ENCODE results near the gene KIF21A.

KIF21A gene

DNA sequence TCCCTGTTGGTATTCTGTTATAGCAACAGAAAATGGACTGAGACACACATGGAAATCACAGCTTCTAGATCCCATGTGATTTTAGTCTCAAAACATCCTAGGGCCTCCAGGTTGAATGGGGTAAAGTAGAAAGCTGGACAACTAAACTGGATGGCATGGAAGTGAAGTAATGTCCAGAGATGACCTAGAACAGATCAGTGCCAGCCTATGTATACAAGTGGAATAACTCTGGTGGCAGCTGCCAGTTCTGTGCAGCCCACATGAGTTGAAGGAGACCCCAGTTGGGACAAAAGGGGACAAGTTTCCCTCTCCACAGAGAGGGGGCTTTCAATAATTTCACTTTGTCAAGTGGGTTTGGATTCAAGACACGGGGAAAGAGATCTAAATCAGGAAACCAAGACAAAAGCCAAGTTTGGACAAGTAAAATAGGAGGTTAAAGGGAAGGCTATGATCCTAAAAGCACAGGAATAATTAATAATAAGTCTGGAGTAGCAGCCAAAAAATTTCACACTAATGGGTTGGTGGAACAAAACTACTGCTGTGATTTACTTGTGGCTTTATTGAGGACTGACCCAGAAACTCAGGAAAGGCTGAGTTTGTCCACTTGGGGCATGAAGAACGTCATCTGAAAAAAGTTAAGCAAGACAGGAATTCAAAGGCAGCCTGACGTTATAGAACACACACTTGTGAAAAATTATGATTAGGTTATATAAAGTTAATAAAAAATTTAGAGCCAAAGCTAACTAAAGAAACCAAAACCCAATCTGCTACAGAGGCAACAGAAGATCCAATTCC is 11.7 kb downstream of the KIF21A start:
- no peak for DNase-seq (ENCODE audit: low read depth)

DNA sequence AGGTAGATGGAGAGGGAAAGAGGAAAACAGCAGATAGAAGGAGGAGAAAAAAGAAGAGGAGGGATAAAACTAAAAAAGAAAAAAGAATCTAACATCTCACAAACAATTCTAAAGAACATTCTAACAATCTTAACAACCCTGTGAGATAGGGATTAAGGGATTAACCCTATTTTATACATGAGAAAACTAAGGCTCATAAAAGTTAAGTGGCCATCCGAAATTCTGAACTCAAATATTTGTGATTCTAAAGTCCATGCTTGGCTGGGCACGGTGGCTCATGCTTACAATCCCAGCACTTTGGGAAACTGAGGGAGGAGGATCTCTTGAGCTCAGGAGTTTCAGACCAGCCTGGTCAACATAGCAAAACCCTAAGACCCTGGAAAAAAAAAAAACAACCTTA is 13.1 kb downstream of the KIF21A start:
- DNase-seq (ENCODE audit: low read depth), result no peak

DNA sequence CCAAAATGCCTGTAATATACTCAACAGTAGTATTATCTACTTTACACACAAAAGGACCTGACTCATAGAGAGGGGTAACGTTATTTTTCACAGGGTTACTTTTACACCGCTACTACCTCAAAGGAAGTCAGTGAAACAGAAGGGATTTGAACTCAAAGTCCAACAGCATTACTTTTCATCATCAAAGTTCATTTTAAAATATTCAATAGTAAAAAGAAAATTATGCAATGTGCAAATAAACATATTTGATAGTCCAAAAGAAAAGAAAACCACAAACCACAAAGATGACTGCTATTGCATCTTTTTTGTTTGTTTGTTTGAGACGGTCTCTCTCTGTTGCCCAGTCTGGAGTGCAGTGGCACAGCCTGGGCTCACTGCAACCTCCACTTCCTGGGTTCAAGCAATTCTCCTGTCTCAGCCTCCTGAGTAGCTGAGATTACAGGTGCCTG is 15.5 kb downstream of the KIF21A start:
- DNase-seq (ENCODE audit: low read depth), result no peak

DNA sequence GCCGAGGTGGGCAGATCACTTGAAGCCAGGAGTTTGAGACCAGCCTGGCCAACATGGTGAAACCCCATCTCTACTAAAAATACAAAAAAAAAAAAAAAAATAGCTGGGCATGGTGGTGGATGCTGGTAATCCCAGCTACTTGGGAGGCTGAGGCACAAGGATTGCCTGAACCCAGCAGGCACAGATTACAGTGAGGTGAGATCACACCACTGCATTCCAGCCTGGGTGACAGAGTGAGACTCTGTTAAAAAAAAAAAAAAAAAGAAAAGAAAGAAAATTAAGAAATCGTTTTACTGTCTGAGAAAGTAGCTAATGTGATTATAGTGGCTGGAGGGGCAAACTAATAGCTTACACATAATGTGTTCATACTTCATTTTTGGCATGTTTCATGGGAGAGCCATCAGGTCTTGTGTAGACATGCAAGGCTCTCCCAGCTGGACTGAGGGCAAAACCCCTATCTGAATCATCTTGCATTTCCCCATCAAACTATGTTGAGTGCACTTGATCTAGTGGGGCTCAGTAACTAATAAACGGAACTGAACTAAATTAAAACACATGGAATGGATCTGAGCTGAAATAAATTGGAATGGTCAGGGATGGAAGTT is 16.2 kb downstream of the KIF21A start:
- no peak for DNase-seq (ENCODE audit: low read depth)

DNA sequence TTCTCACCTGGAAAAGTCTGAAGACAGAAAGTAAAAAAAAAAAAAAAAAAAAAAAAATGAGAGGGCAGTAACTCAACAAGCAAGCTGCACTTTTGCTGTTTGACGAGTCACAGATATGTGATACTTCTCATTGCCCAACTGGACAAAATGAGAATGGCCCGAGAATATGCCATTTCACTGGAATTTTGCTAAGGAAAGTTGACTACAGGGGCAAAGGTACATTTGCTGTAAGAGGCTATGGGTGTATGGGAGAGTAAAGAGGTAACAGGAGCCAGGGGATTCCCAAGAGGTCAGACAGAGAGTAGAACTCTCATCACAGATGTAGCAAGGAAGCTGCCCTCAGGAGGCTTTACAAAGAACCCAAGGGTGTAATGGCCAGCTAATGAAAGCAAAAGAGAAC is 22.9 kb downstream of the KIF21A start:
- no peak for DNase-seq (ENCODE audit: low read depth)

DNA sequence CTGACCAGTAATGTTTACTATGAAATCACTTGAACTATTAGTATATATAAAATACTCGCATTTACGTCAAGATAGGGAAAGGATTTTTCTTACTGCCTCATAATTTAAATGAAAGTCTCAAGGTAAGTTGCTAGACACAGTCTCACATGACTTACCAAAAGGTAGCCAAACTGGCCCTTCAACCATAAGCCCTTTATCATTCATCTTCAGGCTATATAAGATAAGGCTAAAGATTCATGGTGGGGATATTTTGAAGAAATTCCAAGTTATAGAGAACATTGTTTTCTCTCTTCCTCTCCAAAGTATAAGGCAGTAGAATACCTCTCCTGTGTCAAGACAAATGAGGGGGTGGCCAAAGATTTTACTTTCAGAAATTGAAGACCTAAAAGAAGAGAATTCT is 23.4 kb downstream of the KIF21A start:
- no peak for DNase-seq (ENCODE audit: low read depth)

DNA sequence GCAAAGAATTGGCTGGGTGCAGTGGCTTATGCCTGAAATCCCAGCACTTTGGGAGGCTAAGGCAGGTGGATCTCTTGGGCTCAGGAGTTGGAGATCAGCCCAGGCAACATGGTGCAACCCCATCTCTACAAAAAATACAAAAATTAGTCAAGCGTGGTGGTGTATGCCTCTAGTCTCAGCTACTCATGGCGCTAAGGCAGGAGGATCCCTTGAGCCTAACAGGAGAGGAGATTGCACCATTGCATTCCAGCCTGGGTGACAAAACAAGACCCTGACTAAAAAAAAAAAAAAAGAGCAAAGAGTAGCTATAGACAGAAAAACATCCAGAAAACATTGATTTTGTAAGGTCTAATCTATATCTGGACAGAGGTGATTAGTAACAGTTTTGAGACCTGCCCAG is 25.0 kb downstream of the KIF21A start:
- DNase-seq (ENCODE audit: low read depth), result no peak

DNA sequence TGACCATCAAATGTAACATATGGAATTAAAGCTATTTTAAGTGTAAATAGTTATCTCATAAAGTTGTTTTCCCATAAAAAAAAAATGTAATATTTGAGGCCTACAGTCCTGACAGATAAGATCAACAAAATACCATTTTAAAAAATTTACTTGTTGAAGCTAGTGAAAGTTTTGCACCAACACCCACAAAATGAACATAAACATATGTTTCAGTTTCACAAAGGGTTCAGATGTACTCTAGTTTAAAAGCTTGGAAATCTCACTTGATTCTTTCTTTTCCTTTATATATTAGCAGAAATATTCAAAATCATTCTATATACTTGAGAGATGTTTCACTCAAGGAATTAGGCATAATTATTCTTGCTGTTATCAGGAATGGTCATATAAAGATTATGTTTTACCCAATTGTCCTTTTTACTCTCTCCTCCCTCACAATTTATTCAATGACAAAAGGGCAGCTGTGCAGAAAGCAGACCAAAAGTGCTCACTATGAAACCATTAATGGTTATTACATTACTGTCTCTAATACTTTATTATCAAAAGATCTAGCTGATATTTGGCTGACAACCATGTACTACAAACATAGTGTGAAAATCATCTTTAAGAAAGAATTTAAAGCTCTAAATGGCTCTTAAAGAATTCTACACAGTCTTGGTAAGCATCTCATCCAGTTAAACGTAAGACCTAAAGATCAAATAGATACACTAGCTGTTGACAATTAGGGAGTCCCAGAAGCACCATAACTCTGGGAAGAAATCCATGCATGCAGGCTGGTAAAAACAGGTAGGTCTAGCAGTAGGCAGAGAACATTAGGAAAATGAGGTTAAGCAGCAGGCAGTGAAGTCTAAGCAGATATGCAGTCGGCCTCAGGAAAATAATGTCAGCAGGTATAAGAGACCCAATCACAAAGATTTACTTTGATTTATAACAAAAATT is 28.8 kb downstream of the KIF21A start:
- DNase-seq (ENCODE audit: low read depth), result no peak

DNA sequence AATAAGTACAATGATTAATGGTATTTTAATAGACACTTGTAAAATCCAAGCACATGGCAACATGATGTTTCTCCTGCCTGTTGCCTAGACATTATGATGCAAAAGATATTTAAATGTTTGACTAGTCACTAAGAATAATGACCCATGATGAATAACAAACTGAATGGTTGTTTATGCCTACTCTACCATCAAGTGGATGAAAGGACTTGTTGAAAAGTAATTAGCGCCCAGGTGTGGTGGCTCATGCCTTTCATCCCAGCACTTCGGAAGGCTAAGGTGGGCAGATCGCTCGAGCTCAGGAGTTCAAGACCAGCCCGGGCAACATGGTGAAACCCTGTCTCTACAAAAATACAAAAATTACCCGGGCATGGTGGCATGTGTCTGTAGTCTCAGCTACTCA is 30.7 kb downstream of the KIF21A start:
- DNase-seq (ENCODE audit: low read depth), result no peak

DNA sequence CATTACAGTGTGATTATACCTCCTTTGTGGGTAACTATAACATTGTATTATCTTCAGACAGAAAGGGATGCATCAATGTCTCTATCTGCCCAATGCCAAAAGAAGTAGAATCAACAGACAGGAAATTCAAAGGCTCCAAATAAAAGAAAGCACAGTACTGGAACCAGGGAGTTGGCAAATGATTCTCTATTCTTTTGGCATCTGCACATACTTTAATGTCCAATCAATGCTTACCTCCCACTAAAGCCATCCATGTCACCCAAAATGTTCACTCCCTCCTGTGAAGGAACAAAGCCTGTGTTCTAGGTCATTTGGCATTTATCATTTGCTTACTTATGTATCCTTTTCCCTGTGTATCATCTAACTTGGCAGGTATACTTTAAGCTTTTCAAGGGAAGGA is 36.7 kb downstream of the KIF21A start:
- DNase-seq (ENCODE audit: low read depth), result no peak

DNA sequence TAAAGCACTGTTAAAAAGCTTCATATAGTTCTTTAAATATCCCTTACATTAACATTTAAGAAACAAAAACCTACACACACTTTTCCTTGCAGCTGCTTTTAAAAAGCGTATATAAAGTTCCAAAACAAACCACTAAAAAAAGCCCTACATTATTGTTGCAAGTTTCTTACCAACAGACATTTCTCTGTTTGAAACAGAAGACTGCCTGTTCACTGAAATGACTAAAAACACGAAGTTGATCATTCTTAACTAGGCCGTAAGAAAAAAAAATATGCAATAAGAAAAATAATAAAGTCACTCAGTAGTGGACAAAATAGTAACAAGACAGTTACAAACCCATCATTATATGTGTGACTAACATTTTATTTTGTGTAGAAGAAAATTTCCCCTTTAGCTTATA is 37.3 kb downstream of the KIF21A start:
- no peak for DNase-seq (ENCODE audit: low read depth)

DNA sequence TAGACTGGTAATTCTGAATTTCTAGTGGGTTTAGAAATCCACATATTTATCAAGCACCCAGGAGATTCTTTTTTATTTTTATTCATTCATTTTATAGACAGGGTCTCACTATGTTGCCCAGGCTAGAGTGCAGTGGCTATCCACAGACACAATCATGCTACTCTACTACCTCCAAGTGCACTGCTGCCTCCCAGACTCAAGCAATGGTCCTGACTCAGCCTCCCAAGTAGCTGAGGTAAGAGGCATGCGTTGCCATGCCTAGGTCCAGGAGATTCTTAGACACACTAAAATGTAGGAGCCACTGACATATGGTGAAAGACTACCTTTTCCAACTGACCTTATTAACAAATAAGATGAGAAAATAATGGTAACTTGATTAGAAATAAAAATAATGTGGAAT is 38.9 kb downstream of the KIF21A start:
- DNase-seq (ENCODE audit: low read depth), result no peak

DNA sequence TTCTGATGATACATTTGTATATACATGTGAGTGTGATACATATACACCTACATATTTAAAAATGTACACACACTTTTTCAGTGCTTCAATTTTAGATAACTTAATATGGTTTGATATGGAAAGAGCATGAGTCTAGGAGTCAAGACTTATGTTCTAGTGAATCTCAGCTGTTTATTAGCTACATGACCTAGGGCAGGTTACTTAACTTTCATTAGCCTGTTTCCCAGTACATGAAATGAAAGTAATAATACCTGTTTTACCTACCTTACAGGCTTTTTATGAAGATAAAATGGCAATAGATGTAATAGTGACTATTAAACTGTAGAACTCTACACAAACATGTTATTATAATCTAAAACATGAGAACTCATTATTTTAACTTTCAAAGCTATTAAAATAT is 39.5 kb downstream of the KIF21A start:
- no peak for DNase-seq (ENCODE audit: low read depth)

DNA sequence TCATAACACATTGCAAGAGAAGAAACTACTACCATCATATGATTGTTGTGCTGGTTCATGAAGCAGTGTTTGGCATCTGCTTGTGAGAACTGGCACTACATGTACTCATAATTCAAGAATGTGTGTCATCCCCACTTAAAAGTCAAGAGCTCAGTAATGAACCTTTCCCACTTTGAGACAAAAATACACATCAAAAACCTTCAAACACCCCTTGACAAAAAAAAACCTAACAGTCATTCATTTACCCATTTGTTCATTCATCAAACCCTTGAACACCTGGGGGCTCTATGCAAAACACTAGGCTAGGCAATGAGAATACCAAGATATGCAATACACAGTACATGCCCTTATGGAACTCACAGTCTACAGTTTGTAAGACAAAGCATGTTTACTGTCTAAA is 40.0 kb downstream of the KIF21A start:
- no peak for DNase-seq (ENCODE audit: low read depth)

DNA sequence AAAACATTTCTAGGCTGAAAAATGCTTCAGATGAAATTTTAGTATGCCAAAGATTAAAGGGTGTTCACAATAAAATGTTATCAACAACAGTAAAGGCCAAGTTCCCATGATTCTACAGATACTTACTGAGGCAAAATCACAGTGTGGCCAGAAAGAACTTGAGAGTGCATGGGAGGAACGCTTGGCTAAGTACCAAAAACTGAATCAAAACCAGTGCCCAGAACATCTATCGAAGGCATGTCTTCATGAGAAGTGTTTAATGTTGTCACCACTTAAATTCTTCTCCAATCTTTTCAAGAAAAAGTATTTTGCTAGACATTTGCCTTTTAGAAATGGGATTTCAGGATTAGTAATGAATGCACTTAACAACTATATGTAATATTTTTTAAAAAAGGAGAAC is 41.5 kb downstream of the KIF21A start:
- DNase-seq (ENCODE audit: low read depth), result no peak

DNA sequence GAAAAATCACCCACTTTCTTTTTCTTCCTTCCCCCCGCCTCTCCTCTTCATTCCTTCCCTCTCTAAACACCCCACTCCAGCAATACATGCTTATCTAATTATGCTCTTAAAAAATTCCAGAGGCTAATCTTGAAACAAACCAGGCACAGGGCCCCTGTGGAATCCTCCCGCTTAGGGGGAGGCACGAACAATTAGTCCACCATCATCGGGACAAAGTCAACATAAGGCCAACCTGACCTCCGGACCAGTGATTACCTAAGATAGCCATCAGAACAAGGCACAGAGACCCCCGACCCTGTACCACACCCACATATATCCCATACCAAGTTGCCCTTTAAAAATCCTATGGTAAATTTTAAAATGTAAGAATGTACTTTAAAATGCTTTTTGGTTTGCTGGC is 47.1 kb downstream of the KIF21A start:
- DNase-seq (ENCODE audit: low read depth), result no peak

DNA sequence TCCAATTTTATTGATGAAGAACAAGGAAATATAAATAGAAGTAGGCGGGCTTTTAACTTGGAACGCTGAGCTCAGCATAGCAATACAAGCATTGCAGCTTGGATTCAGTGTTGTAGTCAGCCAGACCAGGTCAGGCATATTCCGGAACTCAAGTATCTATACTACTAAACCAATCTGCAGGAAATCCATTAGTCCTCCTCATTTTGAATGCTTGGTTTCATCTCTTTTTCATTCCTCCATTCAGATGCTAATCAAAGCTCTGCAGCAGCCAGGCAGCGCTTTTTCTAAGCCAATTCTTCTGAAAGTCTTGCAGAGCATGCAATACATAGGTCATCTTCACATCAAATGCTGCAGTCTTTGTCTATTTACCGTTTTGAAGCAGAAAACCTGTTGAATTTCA is 49.0 kb downstream of the KIF21A start:
- no peak for DNase-seq (ENCODE audit: low read depth)

DNA sequence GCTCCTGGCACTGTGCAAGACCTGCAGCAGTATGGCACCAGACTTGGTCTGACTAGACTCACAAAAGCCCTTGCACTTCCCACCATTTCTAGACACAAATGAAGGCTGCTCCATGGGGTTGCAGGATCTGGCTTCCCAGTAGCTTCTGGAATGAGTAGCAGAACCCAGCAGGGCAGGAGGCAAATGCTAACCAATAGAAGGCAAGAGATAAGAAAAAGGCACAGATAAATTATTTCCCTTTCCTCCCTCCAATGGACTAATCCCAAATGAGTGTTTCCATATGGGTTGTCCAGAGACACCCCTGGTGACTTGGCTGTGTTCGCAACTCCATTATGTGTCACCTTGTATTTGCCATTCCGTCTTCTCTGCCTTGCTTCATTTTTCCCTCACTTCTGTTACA is 49.7 kb downstream of the KIF21A start:
- no peak for DNase-seq (ENCODE audit: low read depth)

DNA sequence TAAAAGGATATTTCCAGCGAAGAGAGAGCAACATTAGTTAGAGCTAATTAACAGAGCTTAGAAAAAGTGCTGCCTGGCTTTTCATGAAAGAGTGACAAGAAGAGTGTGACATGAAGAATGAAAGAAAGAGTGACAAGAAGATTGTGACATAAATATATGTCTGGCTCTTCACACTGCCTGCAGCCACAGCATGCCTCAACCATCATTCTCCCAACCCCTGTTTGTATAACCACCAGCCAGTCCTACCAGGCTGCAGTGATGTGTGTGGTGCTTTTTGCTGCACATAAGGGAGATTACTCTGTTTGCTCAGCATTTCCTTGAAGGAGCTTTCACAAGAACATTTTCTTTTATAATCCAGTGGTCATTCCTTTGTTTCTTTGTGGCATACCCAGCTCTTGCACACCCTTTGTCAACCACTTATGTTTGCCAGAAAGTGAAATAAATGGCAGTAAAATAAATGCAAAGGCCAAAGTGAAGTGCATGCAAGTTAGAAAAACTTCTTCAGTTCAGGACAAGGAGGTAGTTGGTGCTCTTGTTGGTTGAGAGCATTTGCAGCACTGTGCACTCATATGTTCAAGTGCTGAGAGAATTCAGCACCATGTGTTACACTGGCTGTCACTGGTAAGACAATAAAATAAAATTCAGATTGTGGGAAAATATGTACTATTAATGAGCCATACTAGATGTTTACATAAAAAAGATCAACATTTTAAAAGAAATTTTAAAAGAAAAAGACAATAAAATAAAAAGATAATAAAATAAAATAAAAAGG is 50.6 kb downstream of the KIF21A start:
- no peak for DNase-seq (ENCODE audit: low read depth)

DNA sequence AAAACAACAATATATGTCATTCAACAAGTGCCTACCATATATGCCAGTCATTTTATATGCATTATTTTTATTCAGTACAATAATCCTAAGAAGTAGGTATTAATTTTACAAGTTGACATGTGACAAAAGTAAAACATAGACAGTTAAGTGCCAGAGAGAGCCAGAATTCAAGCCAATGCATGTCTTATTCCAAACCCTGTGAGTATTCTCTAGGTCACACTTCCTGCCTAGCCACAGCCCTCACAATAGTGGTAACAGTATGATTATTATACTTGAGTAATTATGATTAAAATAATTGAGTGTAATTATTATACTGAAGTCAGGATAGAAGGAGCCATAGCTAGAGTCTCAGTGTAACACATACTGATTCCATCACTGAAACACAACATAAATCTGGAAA is 52.2 kb downstream of the KIF21A start:
- DNase-seq (ENCODE audit: low read depth), result no peak

DNA sequence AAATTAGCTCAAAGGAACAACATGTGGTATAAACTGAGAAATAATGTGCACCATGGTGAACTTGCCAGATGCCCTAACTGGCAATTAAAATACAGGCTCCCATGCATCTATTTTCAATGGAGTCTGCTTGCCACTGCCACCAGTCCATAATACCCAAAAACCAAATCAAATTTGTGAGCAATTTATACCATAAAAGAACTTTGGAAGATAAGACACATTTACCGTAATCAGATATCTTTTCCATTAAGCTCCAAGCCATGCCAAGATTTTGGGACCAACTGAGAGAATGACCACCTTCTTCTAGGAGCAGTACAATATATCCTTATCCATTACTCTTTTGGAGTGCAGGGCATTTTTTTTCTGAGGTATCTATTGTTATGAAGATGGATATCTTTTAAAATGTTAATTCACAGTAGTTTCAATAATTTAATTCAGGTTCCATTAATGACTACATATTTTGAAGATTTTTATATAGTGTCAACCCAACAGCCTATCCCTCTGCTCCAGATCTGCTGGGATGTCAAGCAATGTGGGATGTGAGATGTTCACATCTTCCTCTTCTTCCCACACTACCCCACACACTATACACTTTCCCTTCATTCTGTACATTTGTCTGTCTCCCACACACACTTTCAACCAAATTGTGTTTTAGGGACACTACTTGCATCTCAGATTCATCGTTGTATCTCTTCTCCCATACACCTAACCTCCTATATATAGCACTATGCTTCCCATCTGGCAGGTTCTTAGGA is 53.3 kb downstream of the KIF21A start:
- DNase-seq (ENCODE audit: low read depth), result no peak
